NCI-H2196 treated with DMSO at 0.1 percent for 48 hours (cell line): ENCODE data around the gene NXPH2.

Experiments
- DNase-seq: peaks from one replicate; lab custom pipeline; 2025; ENCODE audit not compliant: unreplicated experiment; lab: John Stamatoyannopoulos, UW

Gene NXPH2

DNA sequence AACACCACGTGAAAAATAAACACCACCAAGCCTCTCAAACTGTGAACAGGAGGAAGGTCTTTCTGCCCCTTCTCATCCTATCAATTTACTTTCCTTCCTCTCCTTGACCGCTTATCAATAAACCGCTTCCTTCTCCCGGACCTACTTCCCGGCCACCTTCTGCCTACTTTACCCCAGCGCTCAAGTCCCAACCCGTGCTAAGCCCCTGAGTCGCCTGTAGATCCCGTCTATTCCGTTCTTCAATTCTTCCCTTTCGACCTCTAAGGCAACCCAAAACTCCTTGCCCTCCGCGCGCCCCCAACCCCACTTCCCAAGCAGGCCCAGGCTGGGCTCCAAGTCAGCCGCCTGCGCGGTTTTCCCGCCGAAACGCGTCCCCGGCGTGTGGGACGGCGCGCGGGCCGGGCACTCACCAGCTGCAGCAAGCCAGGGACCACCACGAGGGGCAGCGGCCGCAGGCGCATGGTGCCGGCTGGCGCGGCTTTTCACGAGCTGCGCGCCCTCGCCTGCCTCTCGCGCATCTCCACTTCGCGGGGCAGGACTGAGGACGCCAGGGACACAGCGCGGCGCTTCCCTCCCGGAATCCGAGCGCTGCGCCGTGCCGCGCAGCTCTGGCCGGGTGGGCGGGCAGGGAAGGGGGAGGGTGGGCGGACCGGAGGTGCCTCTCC is at the start of gene NXPH2:
Gene NXPH2, minus strand, starts transcription at position 610 of the 665 bp plus-strand sequence. Its CDS starts 149 bp downstream, at position 461.
- DNase-seq = no peak

DNA sequence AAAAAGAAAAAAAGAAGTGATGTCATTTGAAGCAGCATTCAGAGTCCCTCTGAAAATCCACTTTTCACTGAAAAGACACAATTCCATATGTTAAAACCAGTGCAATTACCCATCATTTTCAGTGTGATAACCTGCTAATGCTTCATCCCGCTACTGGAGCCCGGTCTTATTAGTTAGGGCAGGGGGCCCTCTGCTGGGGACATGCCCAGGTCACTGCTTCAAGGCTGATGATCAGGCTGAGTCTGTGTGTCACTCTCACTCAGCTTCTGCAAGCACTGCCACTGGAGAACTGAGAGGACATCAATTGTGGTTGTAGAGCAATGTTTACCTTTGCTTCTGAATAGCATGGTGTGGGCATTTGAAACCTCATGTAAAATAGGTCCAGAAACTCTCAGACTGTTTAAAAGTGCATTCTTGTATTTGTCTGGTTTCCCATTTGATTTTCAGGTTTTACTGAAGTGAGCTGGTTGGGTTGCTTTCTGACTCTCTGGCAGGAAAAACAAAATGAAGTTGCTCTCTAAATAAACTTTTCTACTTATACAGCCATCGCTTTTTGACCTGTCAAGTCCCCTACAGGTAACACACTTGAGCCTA is 49.2 kb upstream of the NXPH2 start:
- no peak for DNase-seq

DNA sequence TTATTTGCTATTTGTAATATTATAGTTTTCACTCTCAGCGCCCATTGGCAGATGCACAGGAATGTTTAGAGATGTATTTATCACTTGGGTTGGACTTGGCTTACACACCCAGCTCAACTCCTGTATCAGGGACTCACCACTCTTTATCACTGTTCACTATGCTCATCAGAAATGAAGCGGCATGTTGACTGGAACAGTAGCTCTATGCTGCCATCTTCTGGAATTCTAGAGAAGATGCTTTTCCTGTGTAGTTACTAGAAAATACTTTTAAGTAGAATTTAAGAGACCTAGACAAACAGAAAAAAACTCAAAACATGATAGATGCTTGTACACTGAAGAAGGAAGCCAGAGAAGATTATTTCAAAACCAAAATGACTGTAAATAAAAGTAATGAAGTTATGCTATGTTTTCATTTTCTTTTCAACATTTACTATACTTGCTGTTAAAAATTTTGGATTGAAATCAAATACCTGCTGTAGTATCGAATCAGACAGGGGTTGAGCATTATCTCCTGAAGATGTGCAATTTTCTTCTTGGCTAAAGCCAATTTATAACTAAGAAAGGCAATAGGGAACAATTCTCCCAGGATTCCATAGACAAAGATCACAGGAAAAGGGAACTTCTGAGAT is 47.4 kb upstream of the NXPH2 start:
- DNase-seq = peak; percentile 38

DNA sequence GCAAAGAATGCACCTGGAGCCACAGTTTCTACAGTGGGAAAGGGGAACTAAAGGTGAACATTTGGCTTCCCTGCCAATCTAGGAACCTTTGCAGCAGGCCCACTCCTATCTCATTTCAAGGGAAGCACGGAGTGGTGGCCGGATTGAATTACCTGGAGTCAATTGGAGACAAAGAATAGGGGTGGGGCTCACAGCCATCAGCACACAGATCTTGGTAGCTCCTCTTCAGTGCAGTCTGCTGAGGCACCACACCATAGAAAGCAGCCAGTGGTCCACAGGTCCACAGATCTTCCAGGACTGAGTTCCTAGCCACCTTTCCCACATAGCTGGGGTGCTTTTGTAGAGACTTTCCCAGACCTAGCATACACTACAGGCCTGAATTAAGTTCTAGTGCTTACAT is 43.5 kb upstream of the NXPH2 start:
- DNase-seq = no peak

DNA sequence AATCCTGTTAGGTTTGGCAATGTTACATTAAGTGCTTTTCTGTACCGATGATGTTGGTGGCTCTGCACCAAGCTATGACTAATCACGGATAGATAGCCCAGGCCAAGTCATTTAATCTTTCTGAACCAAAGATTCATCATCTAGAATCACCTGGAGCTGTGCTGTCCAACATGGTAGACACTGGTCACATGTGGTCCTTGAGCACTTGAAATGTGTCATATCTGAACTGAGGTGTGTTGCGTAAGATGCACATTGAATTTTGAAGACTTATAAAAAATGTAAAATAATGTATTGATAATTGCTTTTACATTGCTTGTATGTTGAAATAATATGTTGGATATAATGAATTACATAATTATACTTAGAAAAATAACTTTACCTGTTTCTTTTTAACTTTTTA is 39.8 kb upstream of the NXPH2 start:
- DNase-seq = no peak

DNA sequence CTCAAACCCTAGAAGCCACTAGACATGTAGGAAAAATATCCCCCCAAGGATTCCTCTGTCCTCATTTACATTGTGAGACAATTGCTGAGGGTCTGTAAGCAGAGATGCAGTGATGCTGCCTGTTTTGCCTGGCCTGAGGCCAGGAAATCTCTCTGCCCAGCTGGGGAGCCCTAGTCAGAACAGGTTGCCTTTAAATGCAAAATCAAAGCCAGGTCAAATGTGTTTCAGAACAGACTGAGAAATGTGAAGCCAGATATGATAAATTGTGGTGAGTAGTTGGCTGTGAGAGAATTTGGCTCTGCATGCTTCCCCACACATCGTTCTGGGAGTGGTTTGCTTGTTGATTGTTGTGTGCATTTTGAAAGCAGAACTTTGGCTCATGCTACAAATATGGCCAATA is 38.4 kb upstream of the NXPH2 start:
- no peak for DNase-seq

DNA sequence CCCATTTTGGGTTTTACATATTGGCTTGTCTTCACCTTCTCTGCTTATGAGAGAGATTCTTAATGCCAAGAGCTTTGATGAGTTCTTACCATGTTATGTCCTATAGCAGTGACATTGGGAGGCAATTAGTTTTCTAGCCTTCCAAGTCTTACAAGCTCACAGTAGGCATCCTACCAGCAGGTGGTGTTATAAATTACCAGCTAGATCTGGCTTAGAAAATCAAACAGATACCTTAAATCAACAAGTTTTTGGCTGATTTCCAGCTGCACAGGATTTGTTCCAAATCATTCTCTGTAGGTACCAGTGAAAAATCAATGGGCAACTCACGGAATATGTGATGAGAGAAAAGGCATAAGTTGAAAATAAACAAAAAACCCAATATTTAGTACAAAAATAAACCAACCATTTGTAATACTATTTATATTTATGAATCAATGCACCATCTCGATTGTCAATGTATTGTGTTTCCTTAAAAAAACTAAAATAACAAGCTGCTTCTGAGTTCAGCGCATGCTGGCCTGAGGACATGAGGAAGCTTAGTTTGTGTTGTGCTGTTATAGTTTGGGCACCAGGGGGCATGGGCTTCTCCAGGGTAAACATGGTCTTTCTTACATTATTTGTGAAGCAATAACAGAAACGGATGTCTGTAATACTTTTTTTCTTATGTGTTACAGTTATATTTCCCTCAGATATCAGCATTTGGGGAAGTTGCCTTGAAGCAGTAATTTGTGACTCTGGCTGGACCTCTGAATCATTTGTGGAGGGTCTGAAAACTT is 34.1 kb upstream of the NXPH2 start:
- no peak for DNase-seq

DNA sequence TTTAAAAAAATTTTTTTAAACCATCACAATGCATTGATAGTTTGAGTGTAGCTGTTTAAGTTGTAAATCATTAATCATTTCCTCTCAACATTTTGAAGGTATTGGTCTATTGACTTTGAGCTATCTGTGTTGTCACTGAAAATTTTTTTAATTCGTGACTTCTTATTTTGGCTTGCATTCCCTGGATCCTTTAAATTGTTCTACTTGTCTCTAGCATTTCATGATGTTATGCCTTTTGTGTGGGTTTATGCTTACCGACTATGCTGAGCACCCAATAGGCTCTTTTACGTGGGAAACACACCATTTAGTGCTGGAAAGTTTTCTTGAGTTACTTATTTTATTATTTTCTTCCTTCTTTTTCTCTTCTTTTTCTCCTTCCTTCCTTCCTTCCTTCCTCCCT is 31.2 kb upstream of the NXPH2 start:
- no peak for DNase-seq

DNA sequence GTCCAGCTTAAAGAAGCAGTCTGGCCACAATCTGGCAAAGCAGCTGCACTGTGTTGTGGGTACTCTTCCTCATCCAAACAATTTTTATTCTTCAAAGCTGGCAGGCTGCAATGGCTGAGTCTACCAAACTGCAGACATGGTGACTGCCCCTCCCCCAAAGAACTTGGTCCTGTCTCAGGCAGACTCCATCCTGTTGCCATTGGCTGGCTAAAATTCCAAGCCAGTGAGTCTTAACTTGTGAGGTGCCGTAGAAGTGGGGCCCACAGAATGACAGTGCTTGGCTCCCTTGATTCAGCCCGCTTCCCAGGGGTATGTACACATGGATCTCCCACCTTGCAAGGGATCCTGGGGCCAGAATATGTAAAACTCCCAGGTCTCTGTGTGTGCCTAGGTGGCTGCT is 14.5 kb upstream of the NXPH2 start:
- DNase-seq = no peak

DNA sequence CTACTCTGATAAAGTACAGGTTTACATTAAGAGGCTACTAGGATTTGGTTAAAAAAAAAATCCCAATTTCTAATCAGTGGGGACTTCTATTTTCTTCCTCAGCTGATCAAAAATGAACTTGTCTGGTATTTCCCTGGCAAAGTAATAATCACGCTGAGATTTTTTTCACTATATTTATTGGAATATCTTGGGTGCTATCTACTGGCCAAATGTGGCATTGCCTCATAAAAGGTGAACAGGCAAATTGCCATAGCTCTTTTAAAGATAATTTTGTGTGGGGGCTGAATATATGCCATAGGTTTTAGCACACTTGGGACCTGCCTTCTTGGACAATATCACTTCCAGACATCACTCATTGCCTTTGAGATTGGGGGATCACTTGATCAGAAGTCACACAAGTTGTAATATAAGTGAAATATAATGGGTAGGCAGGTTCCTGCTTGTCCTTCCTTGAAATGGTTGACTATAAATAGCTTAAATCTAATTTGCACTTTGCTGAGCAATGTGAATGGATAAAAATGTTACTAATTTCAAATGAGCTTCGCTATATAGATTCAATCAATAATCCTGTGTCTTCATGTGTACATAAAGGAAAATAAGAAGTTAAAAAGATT is 7.0 kb upstream of the NXPH2 start:
- no peak for DNase-seq

DNA sequence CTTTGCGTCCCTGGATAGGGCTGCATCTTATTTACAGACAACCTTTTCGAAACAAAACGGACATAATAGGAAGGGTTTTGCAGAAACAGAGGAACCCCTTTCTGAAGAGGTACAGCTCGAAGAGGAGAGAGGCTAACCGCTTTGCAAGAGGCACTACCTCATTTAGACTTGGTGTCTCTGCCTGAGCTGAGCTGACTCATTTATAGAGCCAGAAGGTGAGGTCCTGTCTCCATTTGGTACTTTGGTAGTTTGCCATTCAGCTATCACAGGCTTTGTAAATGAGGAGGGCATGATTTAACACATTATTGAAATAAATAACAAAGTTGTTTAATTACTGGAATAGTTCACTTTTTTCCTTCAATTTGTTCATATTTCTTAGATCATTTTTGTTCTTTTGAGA is 2.2 kb upstream of the NXPH2 start:
- DNase-seq = no peak

DNA sequence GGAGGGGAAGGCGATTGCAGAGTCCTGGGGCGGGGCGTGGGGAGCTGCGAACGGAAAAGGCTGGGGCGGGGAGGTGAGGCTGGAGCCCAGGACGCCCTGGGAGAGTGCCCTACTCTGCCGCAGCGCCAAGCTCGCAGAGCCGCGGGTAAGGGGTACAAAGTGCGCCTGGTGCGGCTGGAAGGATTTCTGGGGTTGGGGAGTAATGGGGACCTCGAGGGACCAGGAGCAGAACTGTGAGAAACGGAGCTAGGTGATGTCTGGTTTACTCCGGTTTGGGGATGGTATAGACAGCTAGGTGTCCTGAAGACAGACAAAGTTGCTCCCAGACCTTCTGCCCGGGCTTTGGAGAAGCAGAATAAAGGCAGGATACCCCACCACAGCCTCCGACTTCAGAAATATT is 718 bp upstream of the NXPH2 start:
- DNase-seq = no peak

DNA sequence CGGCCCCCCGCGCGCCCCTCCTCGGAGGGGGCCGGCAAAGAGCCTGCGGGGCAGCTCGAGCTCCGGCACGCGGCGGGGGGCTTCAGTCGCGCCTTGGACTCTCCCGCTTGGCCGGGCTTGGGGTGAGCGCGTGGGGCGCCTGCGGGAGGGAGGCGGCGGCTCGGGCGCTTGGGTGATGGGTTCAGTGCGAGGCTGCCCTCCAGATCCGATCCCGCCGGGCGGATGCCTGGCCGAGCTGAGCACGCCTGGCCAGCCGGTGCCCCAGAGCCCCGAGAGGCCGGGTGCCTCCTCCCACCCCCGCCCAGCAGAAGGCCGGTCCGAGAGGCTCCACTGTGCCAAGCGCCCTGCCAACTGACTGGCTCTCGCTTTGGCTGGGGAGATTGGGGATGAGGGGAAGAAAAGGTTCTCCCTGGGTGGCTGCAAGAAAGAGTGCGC is 273 bp upstream of the NXPH2 start:
- no peak for DNase-seq

DNA sequence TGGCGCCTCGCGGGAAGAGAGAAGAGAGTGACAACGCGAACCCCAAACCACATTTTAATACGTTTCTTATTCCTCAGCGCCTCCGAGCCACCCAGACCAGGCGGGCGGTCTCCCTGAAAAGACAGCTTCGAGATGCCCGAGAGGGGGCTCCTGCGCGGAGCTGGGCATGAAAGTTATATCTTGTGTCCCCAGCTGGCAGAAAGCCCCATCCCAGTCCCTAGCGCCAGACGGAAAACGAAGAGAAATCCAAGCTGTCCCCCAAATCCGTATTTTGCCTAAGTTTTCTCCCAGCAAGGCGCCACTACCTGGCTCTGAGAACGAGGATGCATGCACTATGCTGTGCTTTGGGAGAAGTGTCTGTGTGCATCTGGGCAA is 797 bp downstream of the NXPH2 start:
- no peak for DNase-seq

DNA sequence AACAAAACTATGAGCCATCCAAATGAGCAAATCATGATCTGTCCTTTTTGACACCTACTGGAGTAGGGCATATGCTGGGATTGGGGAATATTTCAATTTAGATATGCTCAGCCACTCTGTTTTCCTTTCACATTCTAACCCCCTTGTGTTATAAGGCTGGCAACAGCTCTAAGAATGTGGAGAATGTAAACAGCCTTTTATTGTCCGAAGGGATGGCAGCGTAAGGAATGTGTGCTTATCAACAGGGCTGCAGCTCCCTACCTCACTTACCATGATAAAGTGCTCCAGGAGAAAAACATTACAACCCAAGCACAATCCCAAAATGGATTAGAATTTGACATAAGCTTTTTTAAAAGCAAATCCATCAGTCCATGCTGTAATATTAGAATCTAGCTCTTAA is 2.2 kb downstream of the NXPH2 start:
- no peak for DNase-seq

DNA sequence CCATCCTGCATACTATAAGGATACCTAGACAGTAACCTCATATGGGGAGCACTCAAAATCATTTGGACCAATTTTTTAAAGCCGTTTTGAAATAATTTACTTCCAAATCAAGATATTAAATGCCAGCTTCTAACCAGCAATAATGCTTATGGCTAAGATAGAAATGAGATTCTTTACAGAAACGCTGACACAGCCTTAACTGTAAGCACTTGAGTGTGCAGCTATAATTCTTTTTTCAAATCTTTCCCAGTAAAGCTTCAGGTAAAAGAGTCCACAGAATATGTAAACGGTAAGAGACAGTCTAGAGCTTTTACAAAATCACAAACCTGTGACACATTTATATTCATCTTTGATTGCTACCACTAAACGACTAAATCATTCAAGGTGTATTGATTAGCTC is 4.5 kb downstream of the NXPH2 start:
- DNase-seq = no peak

DNA sequence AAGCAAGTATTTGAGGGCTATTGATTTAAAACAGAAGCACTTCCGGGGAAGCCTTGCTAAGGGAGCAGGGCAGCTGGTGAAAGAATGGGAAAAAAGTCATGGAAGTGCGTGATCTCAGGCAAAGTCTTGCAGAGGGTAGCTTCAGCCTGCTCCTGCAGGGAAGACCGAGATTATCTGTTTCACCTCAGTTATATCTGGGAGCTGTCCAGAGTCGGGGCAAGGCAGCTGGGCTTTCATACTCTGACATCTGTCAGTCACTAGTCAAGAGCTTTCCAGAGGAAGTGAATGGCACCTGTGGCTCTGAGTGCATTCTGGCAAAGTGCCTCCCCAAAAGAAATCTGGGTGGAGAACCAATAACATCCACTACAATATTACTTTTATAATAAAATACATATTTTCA is 8.7 kb downstream of the NXPH2 start:
- DNase-seq = no peak

DNA sequence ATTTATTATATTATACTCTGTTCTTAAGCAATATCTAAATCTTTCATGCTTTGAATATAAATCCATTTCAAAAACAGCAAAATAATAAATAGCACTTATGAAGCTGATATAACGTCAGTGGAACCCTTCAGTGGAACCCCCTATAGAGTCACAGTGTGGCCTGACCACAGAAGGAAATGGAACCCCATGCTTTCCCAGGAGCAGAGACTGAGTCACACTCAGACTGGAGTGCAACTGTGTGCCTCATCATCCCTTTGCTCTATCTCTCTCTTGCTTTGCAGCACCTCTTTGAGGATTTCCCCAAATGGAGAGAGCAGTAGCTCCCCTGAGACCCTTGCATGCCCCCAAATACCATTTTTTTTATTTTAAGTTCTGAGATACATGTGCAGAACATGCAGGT is 13.1 kb downstream of the NXPH2 start:
- no peak for DNase-seq

DNA sequence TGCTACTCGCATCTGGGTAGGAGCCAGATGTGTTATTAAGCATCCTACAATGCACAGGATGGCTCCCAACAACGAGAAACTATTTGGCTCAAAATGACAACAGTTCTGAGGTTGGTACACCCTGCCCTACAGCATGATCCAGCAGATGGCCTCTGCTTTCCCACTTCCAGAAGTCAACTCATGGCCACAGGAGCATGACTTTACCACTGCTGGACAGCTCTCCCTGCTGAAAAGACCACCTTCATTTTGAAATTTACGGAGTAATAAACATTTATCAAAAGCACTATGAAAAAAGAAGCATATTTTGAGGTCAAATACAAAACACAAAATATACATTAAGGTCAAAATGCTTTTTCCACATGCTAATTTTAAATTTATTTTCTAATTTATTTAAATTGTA is 13.7 kb downstream of the NXPH2 start:
- no peak for DNase-seq

DNA sequence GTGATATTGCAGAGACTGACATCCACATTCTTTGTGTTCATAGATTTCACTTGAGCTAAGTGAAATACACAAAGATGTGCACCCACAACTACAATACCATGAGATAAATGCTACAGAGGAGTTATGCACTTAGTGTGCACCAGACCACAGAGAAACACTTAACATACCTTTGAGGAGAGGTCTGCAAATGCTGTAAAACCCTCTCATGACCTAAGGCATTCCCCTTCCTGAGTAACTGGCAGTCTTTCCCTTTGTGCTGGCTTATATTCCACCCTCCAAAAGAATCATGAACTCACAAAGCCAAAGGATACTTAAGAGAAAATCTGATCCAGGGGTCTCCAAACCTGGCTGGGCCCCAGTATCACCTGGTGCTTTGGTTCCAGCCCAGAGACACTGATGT is 16.2 kb downstream of the NXPH2 start:
- DNase-seq = no peak

DNA sequence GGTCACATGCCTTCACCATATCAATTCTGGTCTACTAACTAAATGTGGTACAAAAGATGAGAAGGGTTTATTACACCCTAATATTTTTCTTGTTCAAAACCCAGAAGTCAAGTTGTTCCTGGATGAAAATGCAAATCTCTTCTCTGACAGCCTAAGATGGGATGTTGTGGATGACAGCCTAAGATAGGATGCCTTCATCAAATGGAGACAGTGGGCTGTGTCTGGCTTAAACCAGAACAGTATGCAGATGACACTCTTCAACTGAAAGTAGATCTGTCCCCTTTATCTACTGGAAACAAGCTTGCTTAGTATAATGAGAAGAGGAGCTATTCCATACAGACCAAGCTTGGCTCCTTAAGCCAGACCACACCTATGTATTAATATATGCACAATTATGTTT is 17.7 kb downstream of the NXPH2 start:
- DNase-seq = no peak

DNA sequence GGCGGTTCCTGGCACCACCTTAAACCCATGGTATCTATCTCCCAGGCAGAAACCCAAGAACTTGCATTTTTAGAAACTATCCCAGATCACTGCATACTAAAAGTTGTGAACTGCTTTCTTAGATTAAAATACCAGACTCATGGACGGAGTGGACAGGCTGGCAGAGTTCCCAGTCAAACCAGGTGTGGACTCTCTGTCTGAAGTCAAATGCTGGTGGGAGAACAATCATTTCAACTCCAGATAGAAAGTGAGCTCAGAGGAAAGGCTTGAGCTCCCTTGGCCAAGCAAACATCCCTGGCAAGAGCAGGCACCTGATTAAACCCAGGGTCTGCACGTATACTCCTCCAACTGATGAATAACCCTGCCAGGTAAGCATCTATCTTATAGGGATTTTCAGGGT is 19.5 kb downstream of the NXPH2 start:
- DNase-seq = no peak
